DMS79 treated with DMSO at 0.1 percent for 48 hours (cell line): Measurements from ENCODE around the gene SLC17A7.

Experiments
- DNase-seq: peaks from one replicate; lab custom pipeline; 2025; lab: John Stamatoyannopoulos, UW

The SLC17A7 gene

DNA sequence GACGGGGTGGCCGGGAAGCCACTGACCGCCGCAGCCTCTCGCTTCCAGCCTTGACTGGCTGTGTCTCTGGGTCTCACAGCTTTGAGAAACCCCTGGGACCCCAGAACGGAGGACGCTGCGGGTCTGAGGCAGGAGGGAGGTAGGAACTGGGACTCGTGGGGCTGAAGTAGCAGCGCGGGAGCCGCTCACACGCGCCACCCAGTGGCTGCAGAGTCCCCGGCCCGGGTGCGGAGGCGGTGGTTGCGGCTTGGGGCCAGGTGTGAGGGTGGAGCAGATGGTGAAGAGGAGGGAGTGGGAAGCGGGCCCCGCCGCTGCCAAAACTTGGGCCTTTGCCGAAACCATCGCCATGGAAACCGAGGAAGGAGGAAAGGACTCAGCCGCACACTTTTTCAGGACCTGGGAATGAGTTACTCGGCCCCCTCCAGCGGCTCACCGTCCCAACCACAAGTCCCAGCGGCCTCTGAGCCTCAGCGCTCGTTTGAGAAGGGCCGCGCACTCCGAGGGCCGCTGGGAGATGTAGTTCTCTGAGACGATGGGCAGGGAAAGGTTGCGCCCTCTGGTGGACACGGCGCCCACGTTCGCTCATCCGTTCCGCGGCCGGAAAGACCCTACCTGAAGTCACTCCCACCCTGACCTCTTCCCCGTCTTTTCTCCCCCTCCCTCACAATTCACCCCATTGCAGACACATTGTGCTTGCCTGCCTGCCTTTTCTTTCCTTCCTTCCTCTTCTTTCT, 2.2 kb upstream of the SLC17A7 start:
- peak; percentile 96 for DNase-seq

DNA sequence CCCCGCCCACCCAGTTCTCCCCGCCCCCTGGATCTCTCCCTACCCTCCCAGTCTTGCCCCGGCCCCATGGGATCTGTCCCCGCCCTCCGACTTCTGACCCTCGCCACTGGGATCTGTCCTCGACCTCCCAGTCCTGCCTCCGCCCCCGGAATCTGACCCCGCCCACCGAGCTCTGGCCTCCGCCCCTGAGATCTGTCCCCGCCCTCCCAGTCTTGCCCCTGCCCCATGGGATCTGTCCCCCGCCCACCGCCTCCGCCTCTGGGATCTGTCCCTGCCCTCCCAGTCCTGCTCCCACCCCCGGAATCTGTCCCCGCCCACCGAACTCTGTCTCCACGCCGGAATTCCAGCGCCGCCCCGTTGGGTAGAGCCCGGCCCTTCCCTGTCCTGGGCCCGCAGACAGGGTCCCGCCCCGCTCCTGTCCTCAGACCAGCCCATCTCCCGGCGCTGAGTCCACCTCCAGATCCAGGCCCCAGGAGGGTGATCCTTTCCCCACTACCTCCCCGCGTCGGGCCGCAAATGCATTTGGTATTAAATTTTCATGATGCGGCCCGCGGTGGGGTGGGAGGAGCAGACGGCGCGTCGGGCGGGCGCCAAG, 1.5 kb upstream of the SLC17A7 start:
- DNase-seq: peak; percentile 73

- peak; percentile 73 for DNase-seq
Measured at GRCh38 chr19:49442354-49442753, 1.0 kb upstream of the SLC17A7 start.

DNA sequence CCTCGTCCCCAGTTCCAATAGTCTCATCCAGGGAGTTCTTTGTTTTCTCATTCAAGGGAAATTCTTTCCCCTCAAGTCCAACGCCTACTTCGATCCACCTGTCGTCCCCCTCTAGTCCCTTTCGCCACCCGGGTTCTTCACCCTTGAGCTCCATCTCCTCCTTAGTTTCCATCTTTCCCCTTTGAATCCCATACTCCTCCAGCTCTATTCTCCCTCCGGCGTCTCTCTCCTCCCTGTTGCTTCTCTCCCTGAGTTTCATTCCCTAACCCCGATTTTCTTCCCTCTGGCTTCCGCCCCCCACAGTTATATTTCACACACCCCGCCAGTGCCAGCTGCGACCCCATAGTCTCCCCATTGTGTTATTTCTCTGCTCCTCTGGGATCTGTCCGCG, 628 bp upstream of the SLC17A7 start:
- DNase-seq: peak; percentile 48

DNA sequence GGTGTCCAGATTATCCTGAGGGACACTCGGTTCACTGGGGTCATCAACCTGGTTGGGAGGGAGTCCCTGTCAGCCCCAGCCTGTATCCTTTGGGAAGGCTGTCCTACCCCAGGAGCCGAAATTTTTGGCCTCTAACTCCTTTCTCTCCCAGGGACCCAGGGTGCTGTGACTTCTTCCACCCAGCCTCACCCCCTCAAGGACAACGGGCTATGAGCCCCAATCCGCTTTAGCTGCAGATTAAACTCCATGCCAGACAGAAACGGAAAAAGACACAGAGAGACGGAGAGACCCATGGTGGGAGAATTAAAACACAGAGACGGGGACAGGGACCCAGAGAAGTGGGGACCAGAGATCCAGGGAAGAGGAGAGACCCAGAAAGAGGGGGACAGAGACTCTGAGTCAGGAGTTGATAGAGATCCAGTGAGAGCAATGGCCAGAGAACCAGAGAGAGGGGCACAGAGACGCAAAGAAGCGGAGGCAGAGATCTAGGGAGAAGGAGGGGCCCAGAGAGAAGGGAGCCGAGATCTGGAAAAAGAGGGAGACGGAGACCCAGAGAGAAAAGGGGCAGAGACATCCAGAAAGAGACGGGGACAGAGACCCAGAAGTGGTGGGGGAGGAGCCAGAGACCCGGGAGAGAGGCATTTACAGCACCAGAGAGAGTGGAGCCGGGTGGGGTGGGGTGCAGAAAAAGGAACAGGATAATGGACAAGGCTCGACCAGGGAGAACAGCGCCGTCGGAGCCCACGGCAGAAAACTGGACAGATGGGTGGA, 703 bp downstream of the SLC17A7 start:
- DNase-seq: no peak

DNA sequence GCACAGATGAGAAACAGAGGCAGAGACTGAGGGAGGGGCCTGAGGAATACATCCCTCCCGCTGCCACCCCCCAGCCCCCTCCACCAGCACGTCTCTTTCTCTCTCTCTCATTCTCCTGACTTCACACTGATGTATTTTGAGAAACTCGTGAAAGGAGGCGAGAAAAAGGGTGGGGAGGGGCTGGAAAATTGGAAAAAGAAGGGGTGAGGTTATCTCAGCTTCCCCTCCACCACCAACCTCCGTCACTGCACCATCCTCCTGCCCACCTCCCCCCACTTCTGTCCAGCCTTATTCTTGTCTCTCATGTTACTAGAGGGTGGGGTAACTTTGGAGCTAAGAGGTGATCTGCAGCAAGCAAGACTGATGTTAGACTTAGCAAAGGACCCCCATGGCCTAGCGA, 1.5 kb downstream of the SLC17A7 start:
- DNase-seq: no peak

DNA sequence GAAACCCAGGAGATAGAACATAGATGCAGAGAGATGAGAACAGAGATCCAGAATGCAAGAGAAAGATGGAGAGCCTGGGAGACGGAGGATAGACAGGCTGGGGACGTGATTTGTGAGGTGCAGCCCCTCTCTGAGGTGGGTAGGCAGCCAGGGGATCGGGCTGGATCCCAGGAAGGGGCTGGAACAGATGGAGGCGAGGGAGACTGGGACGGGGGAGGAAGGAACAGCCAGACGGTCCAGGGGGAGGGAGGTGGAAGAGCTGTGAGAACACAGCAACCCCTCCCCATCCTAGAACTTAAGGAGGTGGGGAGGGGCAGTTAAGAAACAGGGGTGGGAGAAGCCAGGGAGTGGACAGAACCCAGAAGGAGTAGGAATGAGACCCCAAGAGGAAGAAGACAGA, 3.1 kb downstream of the SLC17A7 start:
- no peak for DNase-seq

- no peak for DNase-seq
Measured at GRCh38 chr19:49437231-49437630, 4.1 kb downstream of the SLC17A7 start.

GRCh38 chr19:49436381-49437017, 4.8 kb downstream of the SLC17A7 start:
- no peak for DNase-seq

DNA sequence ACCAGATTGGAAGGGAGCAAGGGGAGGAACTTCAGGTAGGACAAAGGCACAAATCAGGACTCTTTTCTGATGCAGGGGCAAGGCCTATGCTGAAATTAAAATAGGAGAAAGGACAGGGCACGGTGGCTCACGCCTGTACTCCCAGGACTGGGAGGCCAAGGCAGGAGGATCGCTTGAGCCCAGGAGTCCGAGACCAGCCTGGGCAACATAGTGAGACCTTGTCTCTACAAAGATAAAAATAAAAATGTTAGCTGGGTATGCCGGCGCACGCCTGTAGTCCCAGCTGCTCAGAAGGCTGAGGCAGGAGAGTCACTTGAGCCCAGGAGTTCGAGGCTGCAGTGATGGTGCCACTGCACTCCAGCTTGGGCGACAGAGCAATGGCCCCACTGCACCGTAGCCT, 5.7 kb downstream of the SLC17A7 start:
- no peak for DNase-seq

DNA sequence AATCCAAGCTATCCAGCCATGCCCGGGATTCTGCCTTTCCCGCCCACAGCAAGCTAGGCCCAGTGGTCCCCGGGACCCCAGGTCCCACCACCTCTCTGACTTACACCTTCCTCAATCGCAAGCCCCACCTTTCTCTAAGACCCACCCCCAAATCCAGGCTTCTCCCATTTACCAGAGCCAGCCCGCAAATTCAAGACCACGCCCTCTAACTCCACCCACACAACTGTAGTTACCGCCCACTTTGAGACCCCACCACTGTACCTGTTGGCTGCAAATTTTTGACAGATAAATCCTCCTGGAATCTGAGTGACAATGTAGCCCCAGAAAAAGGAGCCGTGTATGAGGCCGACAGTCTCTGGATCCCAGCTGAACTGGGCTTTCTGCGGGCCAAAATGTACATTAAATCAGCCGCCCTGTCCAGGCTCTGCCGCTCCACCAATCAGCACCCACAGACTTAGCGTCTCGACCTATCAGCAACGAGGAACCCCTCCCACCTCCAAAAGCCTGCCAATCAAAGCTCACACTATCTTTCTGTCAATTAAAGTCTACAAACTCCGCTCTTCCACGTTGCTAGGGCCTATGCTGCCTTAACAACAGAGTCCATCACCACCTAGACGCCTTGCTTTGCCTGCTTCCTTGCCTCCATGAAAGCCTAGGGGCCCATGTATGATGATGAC, 6.3 kb downstream of the SLC17A7 start:
- DNase-seq: no peak

DNA sequence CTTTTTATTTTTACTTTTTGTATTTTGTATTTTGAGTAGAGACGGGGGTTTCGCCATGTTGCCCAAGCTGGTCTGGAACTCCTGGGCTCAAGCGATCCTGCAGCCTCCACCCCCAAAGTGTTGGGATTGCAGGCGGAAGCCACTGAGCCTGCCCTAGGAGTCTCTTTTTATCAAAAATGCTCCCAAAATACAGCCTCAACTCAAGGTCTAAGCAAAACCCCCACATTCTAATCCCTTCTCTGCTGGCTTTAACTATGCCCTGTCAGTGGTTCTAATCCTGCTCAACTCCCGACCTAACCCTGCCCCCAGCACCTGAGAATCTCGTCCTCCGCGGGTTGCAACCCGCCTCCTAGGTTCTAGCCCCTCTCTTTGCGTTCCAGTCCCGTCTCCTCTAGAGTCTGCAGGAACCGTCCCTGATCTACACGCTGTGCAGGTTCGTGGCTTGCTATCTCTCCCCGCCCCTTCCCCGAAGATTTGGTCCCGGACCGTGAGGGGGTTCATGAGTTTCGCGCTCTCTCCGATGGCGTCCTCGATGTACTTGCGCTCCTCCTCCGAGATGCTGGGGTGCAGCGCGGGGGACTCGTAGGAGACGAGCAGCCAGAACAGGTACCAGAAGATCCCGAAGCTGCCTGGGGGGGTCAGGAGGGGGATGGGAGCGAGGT, 8.0 kb downstream of the SLC17A7 start:
- DNase-seq: no peak

DNA sequence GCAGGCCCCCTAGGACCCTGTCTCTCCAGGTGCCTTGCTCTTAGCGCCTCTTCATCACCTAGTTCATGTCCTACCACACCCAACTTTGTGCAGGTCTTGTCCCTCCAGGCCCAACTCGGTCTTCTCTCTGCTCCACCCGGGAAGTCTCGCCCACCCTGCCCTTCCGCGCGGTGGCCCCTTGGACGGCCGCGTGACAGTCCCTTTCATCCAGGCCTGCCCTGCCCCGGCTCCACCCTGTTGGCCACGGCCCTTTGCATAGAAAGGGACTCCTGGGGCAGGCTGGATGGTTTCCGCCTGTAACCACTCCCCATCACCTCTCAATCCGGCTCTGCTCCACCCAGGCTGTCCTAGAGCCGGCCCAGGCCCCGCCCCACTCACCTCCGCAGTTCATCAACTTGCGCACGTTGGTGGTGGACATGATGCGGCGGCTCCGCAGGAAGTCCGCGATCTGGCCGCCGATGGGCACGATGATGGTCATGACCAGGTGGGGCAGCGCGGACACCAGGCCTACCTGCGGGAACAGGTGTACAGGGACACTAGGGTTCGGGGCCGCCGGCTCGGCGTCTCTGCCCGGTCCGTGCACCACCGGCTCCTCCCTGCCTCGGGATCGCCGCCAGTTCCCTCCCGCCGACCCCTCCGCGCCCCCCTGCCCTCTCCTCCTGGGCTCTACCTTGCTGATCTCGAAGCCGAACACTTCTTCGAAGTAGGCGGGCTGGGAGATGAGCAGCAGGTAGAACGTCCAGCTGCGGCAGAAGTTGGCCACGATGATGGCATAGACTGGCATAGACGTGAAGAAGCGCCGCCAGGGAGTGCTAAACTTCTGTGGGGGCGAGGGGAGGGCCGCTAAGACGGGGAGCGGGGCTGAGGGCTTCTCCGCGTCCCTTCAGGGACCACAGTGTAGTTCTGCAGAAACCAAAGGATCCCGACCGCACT, 8.9 kb downstream of the SLC17A7 start:
- no peak for DNase-seq

GRCh38 chr19:49431330-49431749, 10.0 kb downstream of the SLC17A7 start:
- no peak for DNase-seq

GRCh38 chr19:49430678-49431329, 10.5 kb downstream of the SLC17A7 start:
- DNase-seq: no peak

DNA sequence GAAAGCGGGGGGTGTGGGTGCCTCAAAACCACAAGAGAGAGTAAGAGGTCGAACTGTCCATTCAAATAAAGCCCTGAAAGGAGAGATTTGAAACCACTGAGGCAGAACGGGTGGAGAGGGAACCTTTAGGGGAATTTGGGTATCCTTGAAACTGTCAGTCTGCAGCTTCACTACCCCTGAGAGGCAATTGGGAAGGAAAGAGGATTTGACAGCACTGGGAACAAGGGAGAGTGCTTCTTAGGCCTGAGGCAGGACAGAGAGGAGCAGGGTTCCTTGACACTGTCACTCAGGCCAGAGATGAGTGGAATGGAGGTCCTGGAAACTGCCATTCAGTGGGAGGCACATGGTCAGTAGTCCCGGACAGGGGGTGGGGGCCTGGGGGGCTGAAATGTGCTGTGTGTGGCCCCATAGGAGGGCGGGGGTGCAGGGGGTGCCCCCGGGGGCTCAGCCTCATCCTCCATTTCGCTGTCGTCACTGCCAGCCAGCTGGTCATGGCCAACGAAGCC, 11.1 kb downstream of the SLC17A7 start:
- no peak for DNase-seq

DNA sequence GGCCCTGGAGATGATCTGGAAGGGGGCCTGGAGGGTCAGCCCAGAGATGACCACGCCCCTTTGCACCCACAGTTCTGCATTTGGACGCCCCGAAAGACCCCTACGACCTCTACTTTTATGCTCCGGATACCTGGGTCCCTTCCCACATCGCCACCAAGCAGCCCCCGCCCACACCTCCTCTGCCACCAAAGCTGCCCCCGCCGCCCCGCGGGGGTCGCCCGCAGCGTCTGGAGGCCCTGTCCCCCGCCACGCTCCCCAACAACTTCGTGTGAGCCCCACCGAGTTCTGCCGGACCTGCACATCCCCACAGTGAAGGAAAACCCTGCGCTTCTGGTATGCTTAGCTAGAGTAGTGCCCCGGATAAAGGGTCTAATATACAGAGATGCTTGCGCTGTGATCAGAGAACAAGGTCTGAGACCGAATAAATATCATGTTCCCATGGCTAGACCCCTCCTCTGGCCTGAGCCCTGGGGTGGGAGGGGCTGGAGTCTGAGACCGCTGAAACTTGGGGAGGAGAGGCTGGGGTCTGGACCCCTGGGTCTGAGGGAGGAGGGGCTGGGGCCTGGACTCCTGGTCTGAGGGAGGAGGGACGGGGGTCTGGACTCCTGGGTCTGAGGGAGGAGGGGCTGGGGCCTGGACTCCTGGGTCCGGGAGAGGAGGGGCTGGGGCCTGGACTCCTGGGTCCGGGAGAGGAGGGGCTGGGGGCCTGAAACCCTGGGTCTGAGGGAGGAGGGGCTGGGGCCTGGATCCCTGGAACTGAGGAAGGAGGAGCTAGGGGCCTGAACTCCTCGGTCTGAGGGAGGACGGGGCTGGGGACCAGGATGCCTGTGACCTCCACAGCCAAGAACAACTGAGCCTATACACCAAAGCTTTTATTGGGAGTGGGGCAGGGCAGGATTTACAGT, 12.5 kb downstream of the SLC17A7 start:
- no peak for DNase-seq

DNA sequence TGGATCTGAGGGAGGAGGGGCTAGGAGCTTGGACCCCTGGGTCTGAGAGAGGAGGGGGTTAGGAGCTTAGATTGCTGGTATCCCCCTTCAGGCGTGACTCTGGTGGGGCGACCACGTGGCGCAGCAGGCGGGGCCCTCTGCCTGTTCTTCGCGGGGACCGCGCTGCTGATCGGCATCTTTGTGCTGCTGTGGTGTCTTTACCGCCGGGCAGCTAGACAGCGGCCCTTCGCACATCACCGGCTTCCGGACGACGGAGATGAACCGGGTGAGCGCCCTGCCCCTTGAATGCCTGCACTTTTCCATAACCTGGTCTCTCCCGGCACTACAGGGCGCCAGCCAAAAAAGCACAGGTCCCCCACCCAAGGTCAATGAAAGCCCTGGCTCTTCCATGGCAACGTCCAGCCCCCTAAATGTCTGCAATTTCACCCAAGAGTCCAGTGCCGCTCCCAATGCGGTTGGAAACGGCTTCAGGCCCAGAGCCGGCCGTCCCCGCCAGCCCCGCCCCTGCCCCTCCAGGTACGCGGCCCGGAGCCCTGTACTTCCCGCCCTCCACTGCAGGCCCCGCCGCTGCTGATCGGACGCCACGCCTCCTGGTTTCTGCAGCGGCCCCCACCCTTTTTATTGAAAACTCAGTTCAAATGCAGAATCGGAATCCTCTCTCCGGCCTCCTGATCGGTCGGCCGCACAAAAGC, 13.3 kb downstream of the SLC17A7 start:
- DNase-seq: peak; percentile 34
